Choroid plexus epithelial cell (primary cell): ENCODE measurements around the gene LMNTD1.
A peak's percentile ranks its signal among the peaks of the same experiment; 100 is the strongest.
"Not testable (repeated sequence)": the region's sequence is repeated elsewhere in the genome, so short reads cannot be mapped to it uniquely, and the experiment has no call there.

ENCODE experiments used
- DNase-seq: peaks from one replicate; pipeline ENCODE4 v3.0.0-alpha.2; 2010; ENCODE audit warnings: low read depth
- H3K4me3 ChIP-seq: 2 replicates; pipeline ENCODE4 v1.5.1; 2011; ENCODE audit warnings: low read depth, mild to moderate bottlenecking, control low read depth, low read length, moderate library complexity
- CTCF ChIP-seq: conservative IDR thresholded peaks from 2 replicates; pipeline ENCODE4 v1.5.1; 2011; ENCODE audit warnings: low read depth, mild to moderate bottlenecking, control low read depth, inconsistent platforms, low read length, moderate library complexity

Gene LMNTD1

DNA sequence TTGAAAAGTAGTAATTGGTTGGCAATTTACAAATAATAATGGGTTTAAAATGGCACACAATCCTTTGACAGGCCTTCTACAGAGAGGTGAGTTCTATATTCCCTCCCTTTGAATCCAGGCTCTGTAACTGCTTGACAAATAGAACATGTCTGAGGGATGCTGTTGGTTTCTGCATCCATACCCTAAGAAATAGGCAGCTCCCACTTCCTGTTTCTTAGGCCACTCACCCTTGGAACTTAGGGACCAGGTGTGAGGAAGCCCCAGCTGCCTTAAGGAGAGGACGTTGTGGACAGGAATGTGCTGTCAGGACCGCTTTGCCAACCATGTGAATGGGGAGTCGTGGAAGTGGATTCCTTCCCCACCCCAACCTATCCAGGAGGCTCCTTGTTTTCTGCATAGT lies 59.4 kb downstream of the LMNTD1 start:
- TF ChIP-seq CTCF = no peak
- H3K4me3 ChIP-seq = no peak overlapping the region
- DNase-seq = no peak

DNA sequence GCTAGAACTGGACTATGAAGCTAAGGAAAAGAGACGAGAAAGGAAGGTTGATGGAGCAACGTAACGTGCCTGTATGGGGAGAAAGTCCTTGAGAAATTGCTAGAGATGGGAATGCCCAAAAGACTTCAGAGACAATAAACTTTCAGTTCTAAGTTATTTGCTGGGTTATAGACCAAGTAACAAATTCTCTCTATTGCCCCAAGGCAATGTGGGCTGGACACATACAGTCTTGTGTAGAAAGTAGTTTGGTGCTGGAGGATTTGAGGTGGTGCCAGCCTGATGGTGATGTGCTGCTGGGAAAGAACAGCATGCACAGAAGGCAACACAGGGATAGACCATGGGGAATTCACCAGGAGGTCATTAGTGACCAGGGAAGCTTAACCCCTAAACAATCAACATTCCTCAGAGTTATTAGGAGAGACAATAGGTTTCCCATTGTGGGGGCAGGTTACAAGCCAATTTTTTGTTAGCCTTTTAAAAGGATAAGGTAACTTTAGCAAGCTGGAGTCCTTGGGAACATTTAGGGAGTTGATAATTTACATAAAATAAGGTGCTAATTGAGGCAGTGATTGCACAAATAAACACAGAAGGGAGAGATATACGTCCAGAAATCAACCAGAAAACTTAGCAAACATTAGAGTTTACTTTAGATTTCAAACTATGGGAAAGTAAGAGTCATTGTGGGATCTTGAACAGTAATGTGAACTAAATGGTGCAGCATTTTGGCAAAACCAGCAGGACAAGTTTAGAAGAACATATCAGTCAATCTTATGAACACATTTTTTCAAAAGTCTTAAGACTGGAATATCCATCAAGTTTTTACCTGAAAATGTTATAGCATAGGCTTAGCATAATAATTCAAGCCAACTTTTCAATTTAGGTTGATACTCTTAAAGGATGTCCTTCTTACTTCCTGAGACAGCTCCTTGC lies 61.4 kb downstream of the LMNTD1 start:
- no peak overlapping the region for H3K4me3 ChIP-seq
- DNase-seq = no peak
- no peak for TF ChIP-seq CTCF

DNA sequence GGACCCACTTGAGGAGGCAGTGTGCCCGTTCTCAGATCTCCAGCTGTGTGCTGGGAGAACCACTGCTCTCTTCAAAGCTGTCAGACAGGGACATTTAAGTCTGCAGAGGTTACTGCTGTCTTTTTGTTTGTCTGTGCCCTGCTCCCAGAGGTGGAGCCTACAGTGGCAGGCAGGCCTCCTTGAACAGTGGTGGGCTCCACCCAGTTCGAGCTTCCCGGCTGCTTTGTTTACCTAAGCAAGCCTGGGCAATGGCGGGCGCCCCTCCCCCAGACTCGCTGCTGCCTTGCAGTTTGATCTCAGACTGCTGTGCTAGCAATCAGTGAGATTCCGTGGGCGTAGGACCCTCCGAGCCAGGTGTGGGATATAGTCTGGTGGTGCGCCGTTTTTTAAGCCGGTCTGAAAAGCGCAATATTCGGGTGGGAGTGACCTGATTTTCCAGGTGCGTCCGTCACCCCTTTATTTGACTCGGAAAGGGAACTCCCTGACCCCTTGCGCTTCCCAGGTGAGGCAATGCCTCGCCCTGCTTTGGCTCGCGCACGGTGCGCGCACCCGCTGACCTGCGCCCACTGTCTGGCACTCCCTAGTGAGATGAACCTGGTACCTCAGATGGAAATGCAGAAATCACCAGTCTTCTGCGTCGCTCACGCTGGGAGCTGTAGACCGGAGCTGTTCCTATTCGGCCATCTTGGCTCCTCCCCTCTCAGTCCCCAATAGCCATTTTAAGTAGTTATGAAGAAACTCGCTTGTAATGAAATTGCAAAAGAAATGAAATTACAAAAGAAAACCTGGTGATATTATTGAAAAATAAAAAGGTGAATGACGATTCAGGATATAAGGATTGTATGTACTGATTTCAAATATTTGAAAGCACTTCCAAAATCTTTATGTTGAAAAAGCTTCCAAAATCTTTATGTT lies 63.9 kb downstream of the LMNTD1 start:
- not testable (repeated sequence) for DNase-seq, H3K4me3 ChIP-seq

- no peak for TF ChIP-seq CTCF
- no peak overlapping the region for H3K4me3 ChIP-seq
- no peak for DNase-seq
Measured at GRCh38 chr12:25482625-25483024, 70.5 kb downstream of the LMNTD1 start.

GRCh38 chr12:25480145-25480544 lies 72.9 kb downstream of the LMNTD1 start:
- peak; percentile 13 for DNase-seq
- TF ChIP-seq CTCF = no peak
- H3K4me3 ChIP-seq = no peak overlapping the region

GRCh38 chr12:25477217-25477616 lies 75.9 kb downstream of the LMNTD1 start:
- TF ChIP-seq CTCF = no peak
- no peak for DNase-seq
- no peak overlapping the region for H3K4me3 ChIP-seq

DNA sequence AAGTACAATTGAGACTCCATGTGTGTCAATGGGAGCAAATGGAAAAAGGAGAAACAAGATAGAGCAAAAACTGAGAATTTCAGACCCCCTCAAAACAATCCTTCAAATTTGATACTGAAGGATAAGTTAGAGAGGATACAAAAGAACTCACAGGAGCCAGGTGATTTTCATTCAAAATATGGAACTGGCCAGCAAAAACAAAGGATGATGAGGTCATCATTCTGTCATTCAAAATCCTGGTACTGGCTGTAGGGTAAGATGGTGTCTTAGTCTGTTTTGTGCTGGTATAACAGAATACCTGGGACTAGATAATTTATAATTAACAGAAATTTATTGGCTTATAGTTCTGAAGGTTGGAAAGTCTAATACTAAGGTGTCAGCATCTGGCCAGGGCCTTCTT lies 80.6 kb downstream of the LMNTD1 start:
- no peak overlapping the region for H3K4me3 ChIP-seq
- no peak for TF ChIP-seq CTCF
- DNase-seq = no peak
